Fibroblast of lung (primary cell): ENCODE measurements around the gene XXYLT1.

Experiments
- EZH2 ChIP-seq: IDR thresholded peaks from 2 replicates; pipeline ENCODE4 v1.5.1; 2012; ENCODE audit warnings: low read length, control low read depth, mild to moderate bottlenecking; ENCODE audit errors: missing control alignments
- TF ChIP-seq, protein P1 (sequence below), 2 donors: IDR thresholded peaks in 1 of 2; conservative IDR thresholded peaks in 1 of 2; 1 replicate in 1 of 2; 2 replicates in 1 of 2; pipeline ENCODE4 v1.5.1; 2011 to 2012; ENCODE audit warnings: low read length in 2 of 2, control low read depth in 1 of 2, inconsistent platforms in 1 of 2, low read depth in 1 of 2, mild to moderate bottlenecking in 1 of 2

DNA sequence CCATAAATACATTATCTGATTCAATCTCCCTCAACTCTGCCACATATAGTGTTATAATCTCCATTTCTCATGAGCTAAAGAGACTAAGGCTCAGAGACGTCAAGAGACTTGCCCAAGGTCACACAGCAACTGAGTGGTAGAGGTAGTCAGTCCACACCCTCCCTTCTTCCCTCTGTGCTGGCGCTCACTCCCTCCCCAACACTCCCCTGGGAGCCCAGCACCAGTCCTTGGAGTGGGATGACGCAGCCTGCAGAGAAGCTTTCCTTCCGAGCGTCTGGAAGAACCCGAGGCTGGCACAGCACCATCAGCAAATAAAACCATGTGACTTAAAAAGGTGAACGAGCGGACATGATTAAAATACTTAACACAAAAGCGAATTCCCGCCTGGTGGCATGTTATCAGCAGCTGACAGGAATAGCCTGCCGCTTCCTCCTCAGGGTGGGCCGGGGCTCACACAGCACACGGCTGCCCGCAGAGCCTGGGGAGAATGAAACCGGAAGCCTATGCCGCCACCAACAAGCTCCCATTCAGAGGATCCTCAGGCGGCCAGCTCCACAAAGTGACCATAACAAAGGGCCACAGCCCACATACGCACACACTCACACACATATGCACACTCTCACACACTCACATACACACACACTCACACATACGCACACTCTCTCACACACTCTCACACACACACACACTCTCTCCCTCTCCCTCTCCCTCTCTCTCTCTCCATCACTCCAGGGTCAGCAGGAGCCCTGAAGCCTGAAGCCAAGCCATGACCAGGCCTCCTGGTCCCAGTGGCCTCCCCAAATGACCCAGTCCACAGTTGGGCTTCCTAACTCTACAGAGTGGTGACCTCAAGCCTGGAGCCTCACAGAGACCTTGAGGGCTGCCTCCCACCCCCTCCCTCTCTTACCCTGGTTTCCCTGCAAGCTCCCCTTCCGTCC, 120.5 kb downstream of the XXYLT1 start:
- TF ChIP-seq, protein P1, sequence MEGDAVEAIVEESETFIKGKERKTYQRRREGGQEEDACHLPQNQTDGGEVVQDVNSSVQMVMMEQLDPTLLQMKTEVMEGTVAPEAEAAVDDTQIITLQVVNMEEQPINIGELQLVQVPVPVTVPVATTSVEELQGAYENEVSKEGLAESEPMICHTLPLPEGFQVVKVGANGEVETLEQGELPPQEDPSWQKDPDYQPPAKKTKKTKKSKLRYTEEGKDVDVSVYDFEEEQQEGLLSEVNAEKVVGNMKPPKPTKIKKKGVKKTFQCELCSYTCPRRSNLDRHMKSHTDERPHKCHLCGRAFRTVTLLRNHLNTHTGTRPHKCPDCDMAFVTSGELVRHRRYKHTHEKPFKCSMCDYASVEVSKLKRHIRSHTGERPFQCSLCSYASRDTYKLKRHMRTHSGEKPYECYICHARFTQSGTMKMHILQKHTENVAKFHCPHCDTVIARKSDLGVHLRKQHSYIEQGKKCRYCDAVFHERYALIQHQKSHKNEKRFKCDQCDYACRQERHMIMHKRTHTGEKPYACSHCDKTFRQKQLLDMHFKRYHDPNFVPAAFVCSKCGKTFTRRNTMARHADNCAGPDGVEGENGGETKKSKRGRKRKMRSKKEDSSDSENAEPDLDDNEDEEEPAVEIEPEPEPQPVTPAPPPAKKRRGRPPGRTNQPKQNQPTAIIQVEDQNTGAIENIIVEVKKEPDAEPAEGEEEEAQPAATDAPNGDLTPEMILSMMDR (conservative IDR thresholded peaks at IDR 0.05 in 1 of 2, IDR thresholded peaks at IDR 0.05 in 1 of 2; ENCODE audit: low read depth in 1 of 2, low read length in 2 of 2), result no peak
- no peak for TF ChIP-seq EZH2
